K562 (cell line): ENCODE data around the gene MYPN. TPM values are rescaled to one million over a fixed set of nuclear protein-coding genes. Genes with fewer than 3 reads are reported as not detected.

Source experiments
- NONO ChIP-seq, 2 experiments: fragments of 200-400 bp in 1 of 2; fragments of 450-650 bp in 1 of 2; formaldehyde crosslinking in 1 of 2; IDR thresholded peaks; 2 replicates each; pipeline ENCODE4 v1.6.1; 2017; ENCODE audit warnings: low read depth in 2 of 2, mild to moderate bottlenecking in 2 of 2, moderate library complexity in 2 of 2, low read length in 1 of 2
- RB1 ChIP-seq: fragments of 450-650 bp; IDR thresholded peaks from 2 replicates; pipeline ENCODE4 v1.6.1; 2017; ENCODE audit warnings: low read depth, mild to moderate bottlenecking
- SMAD4 ChIP-seq: fragments of 250-450 bp; sonication (Bioruptor Pico); conservative IDR thresholded peaks from 2 replicates; pipeline ENCODE4 v1.8.0; 2021; ENCODE audit warnings: inconsistent platforms, mild to moderate bottlenecking, moderate library complexity
- TEAD1 ChIP-seq, 2 experiments: fragments of 450-650 bp in 1 of 2; sonication (generic) in 1 of 2; formaldehyde crosslinking; IDR thresholded peaks; 2 replicates each; pipeline versions ENCODE4 v1.4.0 to v1.8.0; 2020 to 2022; ENCODE audit warnings: mild to moderate bottlenecking in 2 of 2, missing genetic modification reagents in 1 of 2
- polyA plus RNA-seq, 8 experiments: library from polyadenylated mRNA; depleted of rRNA in 4 of 8; stranded (reverse) in 5 of 8; unstranded in 3 of 8; fragments of >200 nt; fragmentation: Nextera tagmentation in 2 of 8; fragmentation: Illumina TruSeq in 1 of 8; extraction: Ambion mirVana in 2 of 8; extraction: Trizol in 1 of 8; gene quantifications; 2 replicates each; pipeline versions ENCODE4 v1.2.1 to v1.2.3, GENCODE V29; 2011 to 2014; ENCODE audit warnings: inconsistent platforms in 1 of 8, missing spikeins in 1 of 8
- total RNA-seq, 7 experiments: library from RNA; depleted of rRNA in 6 of 7; stranded (reverse); fragments of >200 nt in 6 of 7; fragmentation: Illumina TruSeq in 2 of 7; extraction: Trizol in 2 of 7; gene quantifications; 2 replicates each; pipeline versions ENCODE4 v1.2.1 to v1.2.3, GENCODE V29; 2011 to 2021; ENCODE audit warnings: low replicate concordance in 1 of 7
- TF ChIP-seq, protein P1 (sequence below): fragments of 450-650 bp; IDR thresholded peaks from 2 replicates; pipeline ENCODE4 v1.6.1; 2016; ENCODE audit warnings: mild to moderate bottlenecking, moderate library complexity

The MYPN gene
- total and polyA plus RNA-seq, 9 of the 15 experiments (the other 6 are each of a cell fraction or from before 2014, with no cell fraction given): not detected

DNA sequence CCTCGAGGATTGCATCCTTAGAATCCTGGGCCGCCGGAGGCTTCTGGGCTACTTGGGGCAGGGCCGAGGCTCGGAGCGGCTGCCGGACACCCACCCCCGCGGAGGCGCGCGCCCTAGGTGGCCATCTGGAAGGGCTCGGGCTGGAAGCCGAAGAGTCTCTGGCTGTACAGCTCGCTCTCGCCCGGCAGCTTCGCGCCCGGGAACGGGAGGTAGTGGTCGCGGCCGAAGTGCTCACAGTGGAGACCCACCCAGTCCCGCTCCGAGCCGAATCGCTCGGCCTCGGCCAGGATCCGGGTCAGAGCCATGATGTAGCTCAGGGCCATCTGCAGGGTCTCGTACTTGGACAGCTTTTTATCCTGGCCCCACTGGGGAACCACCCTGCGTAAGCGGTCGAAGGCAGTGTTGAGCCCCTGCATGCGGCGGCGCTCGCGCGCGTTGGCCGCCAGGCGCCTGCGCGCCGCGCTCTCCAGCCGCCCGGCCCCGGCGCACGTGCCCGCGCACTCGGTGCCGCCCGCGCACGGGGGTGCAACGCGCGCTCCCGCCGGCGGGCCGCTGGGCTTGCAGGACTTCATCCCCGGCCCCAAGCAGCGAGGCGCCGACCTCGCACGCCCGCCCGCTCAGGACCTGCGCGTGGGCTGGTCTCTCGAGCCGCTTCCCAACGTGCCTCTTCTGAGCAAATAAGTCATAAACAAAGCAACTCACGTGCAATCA lies 122.0 kb downstream of the MYPN start (continued):
- TF ChIP-seq, protein P1, sequence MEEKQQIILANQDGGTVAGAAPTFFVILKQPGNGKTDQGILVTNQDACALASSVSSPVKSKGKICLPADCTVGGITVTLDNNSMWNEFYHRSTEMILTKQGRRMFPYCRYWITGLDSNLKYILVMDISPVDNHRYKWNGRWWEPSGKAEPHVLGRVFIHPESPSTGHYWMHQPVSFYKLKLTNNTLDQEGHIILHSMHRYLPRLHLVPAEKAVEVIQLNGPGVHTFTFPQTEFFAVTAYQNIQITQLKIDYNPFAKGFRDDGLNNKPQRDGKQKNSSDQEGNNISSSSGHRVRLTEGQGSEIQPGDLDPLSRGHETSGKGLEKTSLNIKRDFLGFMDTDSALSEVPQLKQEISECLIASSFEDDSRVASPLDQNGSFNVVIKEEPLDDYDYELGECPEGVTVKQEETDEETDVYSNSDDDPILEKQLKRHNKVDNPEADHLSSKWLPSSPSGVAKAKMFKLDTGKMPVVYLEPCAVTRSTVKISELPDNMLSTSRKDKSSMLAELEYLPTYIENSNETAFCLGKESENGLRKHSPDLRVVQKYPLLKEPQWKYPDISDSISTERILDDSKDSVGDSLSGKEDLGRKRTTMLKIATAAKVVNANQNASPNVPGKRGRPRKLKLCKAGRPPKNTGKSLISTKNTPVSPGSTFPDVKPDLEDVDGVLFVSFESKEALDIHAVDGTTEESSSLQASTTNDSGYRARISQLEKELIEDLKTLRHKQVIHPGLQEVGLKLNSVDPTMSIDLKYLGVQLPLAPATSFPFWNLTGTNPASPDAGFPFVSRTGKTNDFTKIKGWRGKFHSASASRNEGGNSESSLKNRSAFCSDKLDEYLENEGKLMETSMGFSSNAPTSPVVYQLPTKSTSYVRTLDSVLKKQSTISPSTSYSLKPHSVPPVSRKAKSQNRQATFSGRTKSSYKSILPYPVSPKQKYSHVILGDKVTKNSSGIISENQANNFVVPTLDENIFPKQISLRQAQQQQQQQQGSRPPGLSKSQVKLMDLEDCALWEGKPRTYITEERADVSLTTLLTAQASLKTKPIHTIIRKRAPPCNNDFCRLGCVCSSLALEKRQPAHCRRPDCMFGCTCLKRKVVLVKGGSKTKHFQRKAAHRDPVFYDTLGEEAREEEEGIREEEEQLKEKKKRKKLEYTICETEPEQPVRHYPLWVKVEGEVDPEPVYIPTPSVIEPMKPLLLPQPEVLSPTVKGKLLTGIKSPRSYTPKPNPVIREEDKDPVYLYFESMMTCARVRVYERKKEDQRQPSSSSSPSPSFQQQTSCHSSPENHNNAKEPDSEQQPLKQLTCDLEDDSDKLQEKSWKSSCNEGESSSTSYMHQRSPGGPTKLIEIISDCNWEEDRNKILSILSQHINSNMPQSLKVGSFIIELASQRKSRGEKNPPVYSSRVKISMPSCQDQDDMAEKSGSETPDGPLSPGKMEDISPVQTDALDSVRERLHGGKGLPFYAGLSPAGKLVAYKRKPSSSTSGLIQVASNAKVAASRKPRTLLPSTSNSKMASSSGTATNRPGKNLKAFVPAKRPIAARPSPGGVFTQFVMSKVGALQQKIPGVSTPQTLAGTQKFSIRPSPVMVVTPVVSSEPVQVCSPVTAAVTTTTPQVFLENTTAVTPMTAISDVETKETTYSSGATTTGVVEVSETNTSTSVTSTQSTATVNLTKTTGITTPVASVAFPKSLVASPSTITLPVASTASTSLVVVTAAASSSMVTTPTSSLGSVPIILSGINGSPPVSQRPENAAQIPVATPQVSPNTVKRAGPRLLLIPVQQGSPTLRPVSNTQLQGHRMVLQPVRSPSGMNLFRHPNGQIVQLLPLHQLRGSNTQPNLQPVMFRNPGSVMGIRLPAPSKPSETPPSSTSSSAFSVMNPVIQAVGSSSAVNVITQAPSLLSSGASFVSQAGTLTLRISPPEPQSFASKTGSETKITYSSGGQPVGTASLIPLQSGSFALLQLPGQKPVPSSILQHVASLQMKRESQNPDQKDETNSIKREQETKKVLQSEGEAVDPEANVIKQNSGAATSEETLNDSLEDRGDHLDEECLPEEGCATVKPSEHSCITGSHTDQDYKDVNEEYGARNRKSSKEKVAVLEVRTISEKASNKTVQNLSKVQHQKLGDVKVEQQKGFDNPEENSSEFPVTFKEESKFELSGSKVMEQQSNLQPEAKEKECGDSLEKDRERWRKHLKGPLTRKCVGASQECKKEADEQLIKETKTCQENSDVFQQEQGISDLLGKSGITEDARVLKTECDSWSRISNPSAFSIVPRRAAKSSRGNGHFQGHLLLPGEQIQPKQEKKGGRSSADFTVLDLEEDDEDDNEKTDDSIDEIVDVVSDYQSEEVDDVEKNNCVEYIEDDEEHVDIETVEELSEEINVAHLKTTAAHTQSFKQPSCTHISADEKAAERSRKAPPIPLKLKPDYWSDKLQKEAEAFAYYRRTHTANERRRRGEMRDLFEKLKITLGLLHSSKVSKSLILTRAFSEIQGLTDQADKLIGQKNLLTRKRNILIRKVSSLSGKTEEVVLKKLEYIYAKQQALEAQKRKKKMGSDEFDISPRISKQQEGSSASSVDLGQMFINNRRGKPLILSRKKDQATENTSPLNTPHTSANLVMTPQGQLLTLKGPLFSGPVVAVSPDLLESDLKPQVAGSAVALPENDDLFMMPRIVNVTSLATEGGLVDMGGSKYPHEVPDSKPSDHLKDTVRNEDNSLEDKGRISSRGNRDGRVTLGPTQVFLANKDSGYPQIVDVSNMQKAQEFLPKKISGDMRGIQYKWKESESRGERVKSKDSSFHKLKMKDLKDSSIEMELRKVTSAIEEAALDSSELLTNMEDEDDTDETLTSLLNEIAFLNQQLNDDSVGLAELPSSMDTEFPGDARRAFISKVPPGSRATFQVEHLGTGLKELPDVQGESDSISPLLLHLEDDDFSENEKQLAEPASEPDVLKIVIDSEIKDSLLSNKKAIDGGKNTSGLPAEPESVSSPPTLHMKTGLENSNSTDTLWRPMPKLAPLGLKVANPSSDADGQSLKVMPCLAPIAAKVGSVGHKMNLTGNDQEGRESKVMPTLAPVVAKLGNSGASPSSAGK: peak; percentile 92
- TF ChIP-seq NONO (IDR thresholded peaks at IDR 0.05; ENCODE audit: low read depth in 2 of 2, low read length in 1 of 2): peak in 1 of 2 experiments; percentile 13; a peak in 1 of 4 replicates
- peak; percentile 53; the same call in 1 of the 2 replicates for TF ChIP-seq RB1
- TF ChIP-seq SMAD4 (CRISPR knock-in tag): peak; percentile 53; the same call in 1 of the 2 replicates
- TF ChIP-seq TEAD1 (CRISPR knock-in tag; IDR thresholded peaks at IDR 0.05): peak in 1 of 2 experiments; percentile 30; a peak in 1 of 4 replicates
